ENCODE results near the gene DDB1.
A peak's percentile ranks its signal among the peaks of the same experiment; 100 is the strongest.

Gene DDB1

GRCh38 chr11:61362542-61362875 is 29.6 kb upstream of the DDB1 start:
- Mint-ChIP-seq H3K36me3 (ENCODE audit: insufficient read depth) (peaks cover 41% of the 10 kb centered on the region), H3K27me3 (no peaks in the 10 kb centered on the region), H3K4me1 (peaks cover 24% of the 10 kb centered on the region), H3K4me3 (peak overlapping the region; percentile 96), H3K9me3 (no peaks in the 10 kb centered on the region), H3K27ac (ENCODE audit: low read depth) (peak overlapping the region; percentile 99)
- peak in 1 of 2 donors; percentile 29 for DNase-seq (ENCODE audit: low spot score in 2 of 2)
- peak; percentile 57 for ATAC-seq (replicated peaks; ENCODE audit: extremely low read depth, poor library complexity, severe bottlenecking)

- H3K27me3 Mint-ChIP-seq, result no peaks in the 10 kb centered on the region
- ATAC-seq (replicated peaks; ENCODE audit: extremely low read depth, poor library complexity, severe bottlenecking) (peak; percentile 89), DNase-seq (ENCODE audit: low spot score in 2 of 2) (peak; percentile 73 to 74)
- peaks cover 24% of the 10 kb centered on the region for H3K4me1 Mint-ChIP-seq
- H3K27ac Mint-ChIP-seq (ENCODE audit: low read depth), result peak within 1 kb of the TSS; percentile 99
- H3K4me3 Mint-ChIP-seq, result peak within 1 kb of the TSS; percentile 96
- H3K36me3 Mint-ChIP-seq (ENCODE audit: insufficient read depth), result peaks cover 36% of the 10 kb centered on the region
- H3K9me3 Mint-ChIP-seq, result no peaks in the 10 kb centered on the region
Measured at GRCh38 chr11:61361741-61362541, 29.0 kb upstream of the DDB1 start, which contains the start of the genes CYB561A3 and TMEM138. Gene CYB561A3, minus strand, starts transcription at chr11:61361882. Its CDS starts 5,169 bp downstream, at chr11:61356713. Gene TMEM138, plus strand, starts transcription at chr11:61362374. Its CDS starts 2,017 bp downstream, at chr11:61364391.

GRCh38 chr11:61361237-61361740 is 28.4 kb upstream of the DDB1 start:
- no peak for ATAC-seq (replicated peaks; ENCODE audit: extremely low read depth, poor library complexity, severe bottlenecking)
- peak overlapping the region; percentile 99 for H3K27ac Mint-ChIP-seq (ENCODE audit: low read depth)
- H3K27me3 Mint-ChIP-seq, result no peaks in the 10 kb centered on the region
- no peaks in the 10 kb centered on the region for H3K9me3 Mint-ChIP-seq
- DNase-seq (ENCODE audit: low spot score in 2 of 2), result no peak
- peak overlapping the region; percentile 96 for H3K4me3 Mint-ChIP-seq
- H3K4me1 Mint-ChIP-seq, result peaks cover 26% of the 10 kb centered on the region
- peaks cover 32% of the 10 kb centered on the region for H3K36me3 Mint-ChIP-seq (ENCODE audit: insufficient read depth)

- Mint-ChIP-seq H3K36me3 (ENCODE audit: insufficient read depth) (peaks cover 17% of the 10 kb centered on the region), H3K4me1 (peaks cover 29% of the 10 kb centered on the region), H3K4me3 (peak overlapping the region; percentile 96), H3K27me3 (no peaks in the 10 kb centered on the region), H3K9me3 (no peaks in the 10 kb centered on the region), H3K27ac (ENCODE audit: low read depth) (no peak overlapping the region)
- no peak for ATAC-seq (replicated peaks; ENCODE audit: extremely low read depth, poor library complexity, severe bottlenecking)
- DNase-seq (ENCODE audit: low spot score in 2 of 2), result no peak
Measured at GRCh38 chr11:61359516-61359915, 26.6 kb upstream of the DDB1 start.

- ATAC-seq (replicated peaks; ENCODE audit: extremely low read depth, poor library complexity, severe bottlenecking), result no peak
- no peak for DNase-seq (ENCODE audit: low spot score in 2 of 2)
- Mint-ChIP-seq H3K4me1 (peaks cover 28% of the 10 kb centered on the region), H3K4me3 (no peak overlapping the region), H3K27me3 (no peaks in the 10 kb centered on the region), H3K27ac (ENCODE audit: low read depth) (no peak overlapping the region), H3K9me3 (no peaks in the 10 kb centered on the region), H3K36me3 (ENCODE audit: insufficient read depth) (peaks cover 11% of the 10 kb centered on the region)
Measured at GRCh38 chr11:61358566-61358965, 25.7 kb upstream of the DDB1 start.

- Mint-ChIP-seq H3K36me3 (ENCODE audit: insufficient read depth) (peaks cover 15% of the 10 kb centered on the region), H3K27me3 (no peaks in the 10 kb centered on the region), H3K9me3 (no peaks in the 10 kb centered on the region), H3K4me1 (peaks cover 25% of the 10 kb centered on the region), H3K4me3 (no peak overlapping the region), H3K27ac (ENCODE audit: low read depth) (no peak overlapping the region)
- DNase-seq (ENCODE audit: low spot score in 2 of 2) (no peak), ATAC-seq (replicated peaks; ENCODE audit: extremely low read depth, poor library complexity, severe bottlenecking) (no peak)
Measured at GRCh38 chr11:61357894-61358239, 25.0 kb upstream of the DDB1 start.

- no peak overlapping the region for H3K4me3 Mint-ChIP-seq
- H3K9me3 Mint-ChIP-seq, result no peaks in the 10 kb centered on the region
- ATAC-seq (replicated peaks; ENCODE audit: extremely low read depth, poor library complexity, severe bottlenecking) (no peak), DNase-seq (ENCODE audit: low spot score in 2 of 2) (no peak)
- H3K27ac Mint-ChIP-seq (ENCODE audit: low read depth), result no peak overlapping the region
- H3K4me1 Mint-ChIP-seq, result peaks cover 20% of the 10 kb centered on the region
- peaks cover 13% of the 10 kb centered on the region for H3K36me3 Mint-ChIP-seq (ENCODE audit: insufficient read depth)
- no peaks in the 10 kb centered on the region for H3K27me3 Mint-ChIP-seq
Measured at GRCh38 chr11:61357233-61357893, 24.5 kb upstream of the DDB1 start.

GRCh38 chr11:61356706-61357105 is 23.8 kb upstream of the DDB1 start:
- Mint-ChIP-seq H3K36me3 (ENCODE audit: insufficient read depth) (peaks cover 12% of the 10 kb centered on the region), H3K9me3 (no peaks in the 10 kb centered on the region), H3K4me1 (peaks cover 16% of the 10 kb centered on the region), H3K27ac (ENCODE audit: low read depth) (no peak overlapping the region), H3K4me3 (no peak overlapping the region), H3K27me3 (no peaks in the 10 kb centered on the region)
- ATAC-seq (replicated peaks; ENCODE audit: extremely low read depth, poor library complexity, severe bottlenecking), result no peak
- DNase-seq (ENCODE audit: low spot score in 2 of 2), result no peak

GRCh38 chr11:61354208-61354607 is 21.3 kb upstream of the DDB1 start:
- Mint-ChIP-seq H3K4me1 (peaks cover 11% of the 10 kb centered on the region), H3K9me3 (no peaks in the 10 kb centered on the region), H3K36me3 (ENCODE audit: insufficient read depth) (peaks cover 18% of the 10 kb centered on the region), H3K27ac (ENCODE audit: low read depth) (no peak overlapping the region), H3K4me3 (no peak overlapping the region), H3K27me3 (no peaks in the 10 kb centered on the region)
- ATAC-seq (replicated peaks; ENCODE audit: extremely low read depth, poor library complexity, severe bottlenecking), result no peak
- DNase-seq (ENCODE audit: low spot score in 2 of 2), result no peak

GRCh38 chr11:61353131-61354067 is 20.5 kb upstream of the DDB1 start:
- H3K27ac Mint-ChIP-seq (ENCODE audit: low read depth), result no peak overlapping the region

GRCh38 chr11:61352038-61352437 is 19.1 kb upstream of the DDB1 start:
- H3K4me1 Mint-ChIP-seq, result peaks cover 11% of the 10 kb centered on the region

More at GRCh38 chr11:61353131-61354067, 20.5 kb upstream of the DDB1 start:
- Mint-ChIP-seq H3K4me1 (peaks cover 11% of the 10 kb centered on the region), H3K4me3 (no peak overlapping the region), H3K36me3 (ENCODE audit: insufficient read depth) (peaks cover 21% of the 10 kb centered on the region), H3K9me3 (no peaks in the 10 kb centered on the region), H3K27me3 (no peaks in the 10 kb centered on the region)
- ATAC-seq (replicated peaks; ENCODE audit: extremely low read depth, poor library complexity, severe bottlenecking), result no peak
- DNase-seq (ENCODE audit: low spot score in 2 of 2), result no peak

GRCh38 chr11:61350803-61351202 is 17.9 kb upstream of the DDB1 start:
- peaks cover 6% of the 10 kb centered on the region for H3K4me1 Mint-ChIP-seq
- ATAC-seq (replicated peaks; ENCODE audit: extremely low read depth, poor library complexity, severe bottlenecking) (no peak), DNase-seq (ENCODE audit: low spot score in 2 of 2) (no peak)
- peaks cover 23% of the 10 kb centered on the region for H3K36me3 Mint-ChIP-seq (ENCODE audit: insufficient read depth)
- no peaks in the 10 kb centered on the region for H3K27me3 Mint-ChIP-seq
- H3K27ac Mint-ChIP-seq (ENCODE audit: low read depth), result no peak overlapping the region
- H3K9me3 Mint-ChIP-seq, result no peaks in the 10 kb centered on the region
- H3K4me3 Mint-ChIP-seq, result no peak overlapping the region

More at GRCh38 chr11:61352038-61352437, 19.1 kb upstream of the DDB1 start:
- Mint-ChIP-seq H3K9me3 (no peaks in the 10 kb centered on the region), H3K36me3 (ENCODE audit: insufficient read depth) (peaks cover 26% of the 10 kb centered on the region), H3K27me3 (no peaks in the 10 kb centered on the region), H3K4me3 (no peak overlapping the region), H3K27ac (ENCODE audit: low read depth) (no peak overlapping the region)
- ATAC-seq (replicated peaks; ENCODE audit: extremely low read depth, poor library complexity, severe bottlenecking), result no peak
- no peak for DNase-seq (ENCODE audit: low spot score in 2 of 2)
